GM12878 (cell line): ENCODE measurements around the gene DAGLA. TPM values are rescaled to one million over a fixed set of nuclear protein-coding genes. Genes with fewer than 3 reads are reported as not detected.

Experiments
- CBX3 ChIP-seq: fragments of 200-600 bp; sonication (generic); IDR thresholded peaks from 2 replicates; pipeline ENCODE4 v1.6.1; 2016; ENCODE audit warnings: low read depth, borderline replicate concordance
- CEBPB ChIP-seq, 2 experiments: fragments of 150-350 bp in 1 of 2; IDR thresholded peaks; 2 replicates each; pipeline ENCODE4 v1.6.1; 2012 to 2014; ENCODE audit warnings: low read depth in 2 of 2, low read length in 2 of 2, borderline replicate concordance in 1 of 2, inconsistent platforms in 1 of 2
- ESRRA ChIP-seq: IDR thresholded peaks from 2 replicates; pipeline ENCODE4 v1.6.1; 2012; ENCODE audit warnings: mild to moderate bottlenecking, low read length, improper control_type of control experiment
- ETV6 ChIP-seq, 2 experiments: fragments of 450-650 bp in 1 of 2; IDR thresholded peaks in 1 of 2; conservative IDR thresholded peaks in 1 of 2; 2 replicates each; pipeline ENCODE4 v1.6.1; 2014; ENCODE audit warnings: antibody characterized with exemption in 1 of 2, borderline replicate concordance in 1 of 2, low read depth in 1 of 2, mild to moderate bottlenecking in 1 of 2, moderate library complexity in 1 of 2
- GABPA ChIP-seq: IDR thresholded peaks from 2 replicates; pipeline ENCODE4 v1.6.1; 2014; ENCODE audit warnings: antibody characterized with exemption, low read depth, mild to moderate bottlenecking, inconsistent platforms
- NFYB ChIP-seq: IDR thresholded peaks from 2 replicates; pipeline ENCODE4 v1.6.1; 2011; ENCODE audit warnings: low read depth, mild to moderate bottlenecking, low read length, improper control_type of control experiment, moderate library complexity; ENCODE audit not compliant: insufficient read depth
- REST ChIP-seq: IDR thresholded peaks from 2 replicates; pipeline ENCODE4 v1.6.1; 2012; ENCODE audit warnings: mild to moderate bottlenecking, low read depth, low read length
- SMAD1 ChIP-seq: fragments of 450-650 bp; IDR thresholded peaks from 2 replicates; pipeline ENCODE4 v1.6.1; 2018; ENCODE audit warnings: mild to moderate bottlenecking, low read depth; ENCODE audit not compliant: partially characterized antibody
- polyA plus RNA-seq, 11 experiments: library from polyadenylated mRNA; depleted of rRNA in 4 of 11; unstranded in 6 of 11; stranded (reverse) in 5 of 11; fragments of >200 nt; fragmentation: Nextera tagmentation in 4 of 11; fragmentation: Illumina TruSeq in 1 of 11; extraction: Ambion mirVana in 4 of 11; extraction: Trizol in 1 of 11; gene quantifications; 1 replicate in 1 of 11; 2 replicates in 10 of 11; pipeline versions ENCODE4 v1.2.1 to v1.2.3, GENCODE V29; 2011 to 2016; ENCODE audit warnings: inconsistent platforms in 2 of 11, missing spikeins in 2 of 11, low read depth in 1 of 11
- total RNA-seq, 4 experiments: library from RNA; depleted of rRNA in 3 of 4; stranded (reverse); fragments of >200 nt in 3 of 4; fragmentation: Illumina TruSeq in 1 of 4; extraction: Trizol in 1 of 4; gene quantifications; 2 replicates each; pipeline versions ENCODE4 v1.2.1 to v1.2.3, GENCODE V29; 2013 to 2021
- TF ChIP-seq, protein P1 (sequence below): IDR thresholded peaks from 2 replicates; pipeline ENCODE4 v1.6.1; 2011; ENCODE audit warnings: low read depth, low read length, improper control_type of control experiment, borderline replicate concordance

Gene DAGLA
- total and polyA plus RNA-seq, 10 of the 15 experiments (the other 5 are each of a cell fraction or from before 2014, with no cell fraction given) = 0.05 TPM; not detected in 9

DNA sequence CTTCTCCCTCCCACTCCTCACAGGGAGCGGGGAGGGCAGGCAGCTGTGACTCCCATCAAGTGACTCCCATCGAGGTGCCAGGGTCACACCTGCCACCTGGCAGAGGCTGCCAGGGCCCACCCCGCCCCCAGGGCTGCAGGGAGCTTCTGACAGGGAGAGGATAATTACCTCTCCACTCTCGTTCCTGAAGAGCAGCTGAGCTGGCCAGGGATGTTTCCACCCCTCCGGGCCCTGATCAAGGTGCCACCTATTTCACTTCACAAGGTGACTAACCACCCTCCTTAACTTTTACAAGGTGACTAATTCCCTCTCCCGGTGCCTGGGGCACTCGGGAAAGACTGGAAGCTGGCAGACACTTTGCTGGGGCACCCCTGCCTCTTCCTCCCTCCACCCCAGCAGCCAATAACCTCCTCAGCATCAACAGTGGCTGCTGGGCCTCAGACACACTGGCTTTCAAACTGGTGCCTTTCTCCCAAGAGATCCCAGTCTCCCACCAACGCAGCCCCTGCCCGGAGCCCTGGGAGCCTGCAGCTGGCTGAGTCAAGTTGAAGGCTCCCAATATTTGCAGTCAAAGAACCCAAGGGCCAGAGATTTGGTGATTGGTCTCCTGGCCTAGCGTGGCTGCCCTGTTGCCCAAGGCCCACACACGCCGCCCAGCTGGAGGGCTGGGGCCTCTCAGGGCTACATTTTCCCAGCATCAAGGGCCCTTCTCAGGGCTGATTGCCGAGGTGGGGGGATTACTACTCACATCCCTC, 50.2 kb downstream of the DAGLA start (continued):
- TF ChIP-seq CBX3 = no peak
- TF ChIP-seq ESRRA = no peak
- no peak for TF ChIP-seq ETV6 (conservative IDR thresholded peaks at IDR 0.05 in 1 of 2, IDR thresholded peaks at IDR 0.05 in 1 of 2; ENCODE audit: borderline replicate concordance in 1 of 2, low read depth in 1 of 2)
- no peak for TF ChIP-seq REST
- no peak for TF ChIP-seq CEBPB (IDR thresholded peaks at IDR 0.05; ENCODE audit: borderline replicate concordance in 1 of 2, low read depth in 2 of 2, low read length in 2 of 2)
- no peak for TF ChIP-seq SMAD1
- TF ChIP-seq, protein P1, sequence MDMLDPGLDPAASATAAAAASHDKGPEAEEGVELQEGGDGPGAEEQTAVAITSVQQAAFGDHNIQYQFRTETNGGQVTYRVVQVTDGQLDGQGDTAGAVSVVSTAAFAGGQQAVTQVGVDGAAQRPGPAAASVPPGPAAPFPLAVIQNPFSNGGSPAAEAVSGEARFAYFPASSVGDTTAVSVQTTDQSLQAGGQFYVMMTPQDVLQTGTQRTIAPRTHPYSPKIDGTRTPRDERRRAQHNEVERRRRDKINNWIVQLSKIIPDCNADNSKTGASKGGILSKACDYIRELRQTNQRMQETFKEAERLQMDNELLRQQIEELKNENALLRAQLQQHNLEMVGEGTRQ = no peak
- TF ChIP-seq GABPA = no peak
- TF ChIP-seq NFYB = no peak
